Nephron progenitor cell (in vitro differentiated cells): ENCODE data around the gene SLC4A1AP.
A peak's percentile ranks its signal among the peaks of the same experiment; 100 is the strongest.

Experiments
- DNase-seq: peaks from one replicate; pipeline ENCODE4 v3.0.0; 2021
- H3K27ac Mint-ChIP-seq: 2 replicates; pipeline ENCODE4 v1.8.0; 2021; ENCODE audit warnings: mild to moderate bottlenecking, moderate library complexity, mixed read lengths
- H3K27me3 Mint-ChIP-seq: 2 replicates; pipeline ENCODE4 v1.8.0; 2021; ENCODE audit warnings: mild to moderate bottlenecking, low read depth, mixed read lengths; ENCODE audit not compliant: poor library complexity
- H3K36me3 Mint-ChIP-seq: 2 replicates; pipeline ENCODE4 v1.8.0; 2021; ENCODE audit warnings: low read depth, mixed read lengths
- H3K4me1 Mint-ChIP-seq: 2 replicates; pipeline ENCODE4 v1.8.0; 2021; ENCODE audit warnings: mixed read lengths
- H3K4me3 Mint-ChIP-seq: 2 replicates; pipeline ENCODE4 v1.8.0; 2021; ENCODE audit warnings: mild to moderate bottlenecking, moderate library complexity, mixed read lengths
- H3K9me3 Mint-ChIP-seq: 2 replicates; pipeline ENCODE4 v1.8.0; 2021; ENCODE audit warnings: mild to moderate bottlenecking, moderate library complexity, mixed read lengths
- TF ChIP-seq, protein P1 (sequence below): fragments of 200-600 bp; sonication (generic); IDR thresholded peaks from 2 replicates; pipeline ENCODE4 v1.5.0; 2021; ENCODE audit warnings: antibody characterized with exemption

SLC4A1AP gene

DNA sequence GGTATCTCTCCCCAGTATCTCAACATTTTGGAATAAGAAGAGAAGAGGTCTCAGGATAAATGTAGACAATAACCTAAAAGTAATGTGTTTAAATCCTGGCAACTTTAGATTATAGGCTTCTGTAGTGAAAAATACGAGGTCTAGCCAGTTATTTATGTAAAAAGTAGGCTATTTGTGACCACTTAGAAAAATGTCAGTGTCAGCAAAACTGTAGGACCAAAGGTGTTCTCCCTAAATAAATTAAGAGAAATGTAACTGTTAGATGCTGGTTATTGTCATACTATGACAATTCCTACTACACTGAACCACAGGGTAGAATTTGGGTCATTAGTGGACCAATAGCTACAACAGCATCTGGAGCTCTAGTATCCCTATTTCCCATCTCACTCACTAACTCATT, 2.3 kb upstream of the SLC4A1AP start:
- Mint-ChIP-seq H3K4me3 (peak overlapping the region; percentile 99), H3K27me3 (peaks cover 6% of the 10 kb centered on the region), H3K4me1 (peaks cover 39% of the 10 kb centered on the region), H3K36me3 (peaks cover 41% of the 10 kb centered on the region), H3K27ac (no peak overlapping the region), H3K9me3 (no peaks in the 10 kb centered on the region)
- TF ChIP-seq, protein P1, sequence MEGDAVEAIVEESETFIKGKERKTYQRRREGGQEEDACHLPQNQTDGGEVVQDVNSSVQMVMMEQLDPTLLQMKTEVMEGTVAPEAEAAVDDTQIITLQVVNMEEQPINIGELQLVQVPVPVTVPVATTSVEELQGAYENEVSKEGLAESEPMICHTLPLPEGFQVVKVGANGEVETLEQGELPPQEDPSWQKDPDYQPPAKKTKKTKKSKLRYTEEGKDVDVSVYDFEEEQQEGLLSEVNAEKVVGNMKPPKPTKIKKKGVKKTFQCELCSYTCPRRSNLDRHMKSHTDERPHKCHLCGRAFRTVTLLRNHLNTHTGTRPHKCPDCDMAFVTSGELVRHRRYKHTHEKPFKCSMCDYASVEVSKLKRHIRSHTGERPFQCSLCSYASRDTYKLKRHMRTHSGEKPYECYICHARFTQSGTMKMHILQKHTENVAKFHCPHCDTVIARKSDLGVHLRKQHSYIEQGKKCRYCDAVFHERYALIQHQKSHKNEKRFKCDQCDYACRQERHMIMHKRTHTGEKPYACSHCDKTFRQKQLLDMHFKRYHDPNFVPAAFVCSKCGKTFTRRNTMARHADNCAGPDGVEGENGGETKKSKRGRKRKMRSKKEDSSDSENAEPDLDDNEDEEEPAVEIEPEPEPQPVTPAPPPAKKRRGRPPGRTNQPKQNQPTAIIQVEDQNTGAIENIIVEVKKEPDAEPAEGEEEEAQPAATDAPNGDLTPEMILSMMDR: no peak
- no peak for DNase-seq

DNA sequence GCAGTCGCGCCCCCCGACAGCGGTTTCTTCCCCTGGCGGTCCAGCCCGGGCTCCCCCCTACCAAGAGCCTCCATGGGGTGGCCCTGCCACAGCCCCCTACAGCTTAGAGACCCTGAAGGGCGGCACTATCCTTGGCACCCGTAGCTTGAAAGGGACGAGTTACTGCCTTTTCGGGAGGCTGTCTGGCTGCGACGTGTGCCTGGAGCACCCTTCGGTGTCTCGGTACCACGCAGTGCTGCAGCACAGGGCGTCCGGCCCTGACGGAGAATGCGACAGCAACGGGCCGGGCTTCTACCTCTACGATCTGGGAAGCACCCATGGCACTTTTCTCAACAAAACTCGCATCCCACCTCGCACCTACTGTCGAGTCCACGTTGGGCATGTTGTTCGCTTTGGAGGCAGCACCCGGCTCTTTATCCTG, 475 bp downstream of the SLC4A1AP start:
- no peak for DNase-seq
- Mint-ChIP-seq H3K36me3 (peaks cover 53% of the 10 kb centered on the region), H3K9me3 (no peaks in the 10 kb centered on the region), H3K4me1 (peaks cover 39% of the 10 kb centered on the region), H3K27ac (peak overlapping the region; percentile 100), H3K27me3 (peaks cover 6% of the 10 kb centered on the region), H3K4me3 (peak overlapping the region; percentile 99)
- TF ChIP-seq, protein P1: no peak

DNA sequence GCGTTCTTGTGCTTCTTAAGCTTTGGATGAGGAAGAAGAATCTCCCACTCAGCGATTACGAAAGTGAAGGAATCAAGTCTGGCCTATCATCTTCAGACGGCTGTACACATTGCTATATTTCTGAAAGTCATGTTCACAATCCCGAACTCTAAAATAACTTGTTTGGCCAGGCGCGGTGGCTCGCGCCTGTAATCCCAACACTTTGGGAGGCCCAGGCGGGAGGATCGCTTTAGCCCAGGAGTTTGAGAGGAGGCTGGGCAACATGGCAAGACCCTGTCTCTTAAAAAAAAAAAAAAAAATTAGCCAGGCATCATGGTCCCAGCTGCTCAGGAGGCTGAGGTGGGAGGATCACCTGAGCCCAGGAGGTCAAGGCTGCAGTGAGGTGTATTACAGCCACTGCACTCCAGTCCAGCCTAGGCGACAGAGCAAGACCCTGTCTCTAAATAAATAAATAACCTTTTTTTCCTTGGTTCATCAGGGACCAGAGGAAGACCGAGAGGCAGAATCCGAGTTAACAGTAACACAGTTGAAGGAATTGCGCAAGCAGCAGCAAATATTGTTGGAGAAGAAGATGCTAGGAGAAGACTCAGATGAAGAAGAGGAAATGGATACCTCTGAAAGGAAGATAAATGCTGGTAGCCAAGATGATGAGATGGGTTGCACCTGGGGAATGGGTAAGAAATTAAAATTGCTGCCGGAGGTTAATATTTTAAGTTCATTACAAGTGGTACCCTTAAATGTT, 1.1 kb downstream of the SLC4A1AP start:
- TF ChIP-seq, protein P1: no peak
- H3K9me3 Mint-ChIP-seq: no peaks in the 10 kb centered on the region
- peaks cover 50% of the 10 kb centered on the region for H3K36me3 Mint-ChIP-seq
- H3K4me1 Mint-ChIP-seq: peaks cover 39% of the 10 kb centered on the region
- H3K27me3 Mint-ChIP-seq: peaks cover 6% of the 10 kb centered on the region
- no peak overlapping the region for H3K27ac Mint-ChIP-seq
- DNase-seq: no peak
- H3K4me3 Mint-ChIP-seq: peak overlapping the region; percentile 99

DNA sequence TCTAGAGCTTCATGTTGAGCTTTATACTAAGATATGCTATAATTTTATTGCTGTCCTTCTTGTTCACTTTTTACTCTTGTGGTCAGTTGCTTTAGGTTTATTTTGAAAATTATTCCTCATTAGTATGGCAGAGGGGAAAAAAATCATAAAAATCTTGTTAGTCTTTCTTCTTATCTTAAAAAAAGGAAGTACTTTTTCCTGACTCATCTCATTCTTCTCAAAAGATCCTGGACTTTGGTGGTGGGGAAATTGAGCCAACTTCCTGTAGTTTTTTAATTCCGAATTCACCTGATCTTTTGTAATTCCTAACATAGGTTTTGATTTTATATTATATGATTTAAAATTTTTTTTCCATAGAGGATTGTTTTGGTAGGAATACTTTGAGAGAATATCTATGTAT, 3.8 kb downstream of the SLC4A1AP start:
- H3K27ac Mint-ChIP-seq: no peak overlapping the region

DNA sequence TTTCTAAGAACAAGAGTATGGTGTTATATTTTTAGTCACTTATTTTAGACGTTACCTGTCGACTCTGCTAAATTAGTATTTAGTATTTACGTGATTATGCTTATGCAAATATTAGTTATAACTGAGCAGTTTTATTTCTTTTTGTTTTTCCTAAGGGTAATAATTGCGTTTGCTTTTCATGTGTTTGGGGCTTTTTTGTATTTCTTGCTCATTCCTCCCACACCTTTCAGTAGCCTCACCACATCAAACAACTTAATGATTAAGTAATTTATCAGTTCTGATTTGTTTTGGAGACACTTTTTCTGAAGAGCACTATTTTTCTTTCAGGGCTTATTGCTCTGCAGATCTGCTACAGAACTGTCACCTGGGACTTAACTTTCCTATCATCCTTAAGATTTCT, 7.5 kb downstream of the SLC4A1AP start:
- no peaks in the 10 kb centered on the region for H3K9me3 Mint-ChIP-seq
- peaks cover 57% of the 10 kb centered on the region for H3K36me3 Mint-ChIP-seq
- no peak overlapping the region for H3K4me3 Mint-ChIP-seq
- H3K27ac Mint-ChIP-seq: no peak overlapping the region
- TF ChIP-seq, protein P1: no peak
- no peaks in the 10 kb centered on the region for H3K27me3 Mint-ChIP-seq
- no peak for DNase-seq
- no peaks in the 10 kb centered on the region for H3K4me1 Mint-ChIP-seq

More for the DNA sequence above, 3.8 kb downstream of the SLC4A1AP start:
- H3K4me3 Mint-ChIP-seq: no peak overlapping the region
- peaks cover 27% of the 10 kb centered on the region for H3K4me1 Mint-ChIP-seq
- TF ChIP-seq, protein P1: no peak
- DNase-seq: no peak
- H3K36me3 Mint-ChIP-seq: peaks cover 46% of the 10 kb centered on the region
- H3K9me3 Mint-ChIP-seq: no peaks in the 10 kb centered on the region
- H3K27me3 Mint-ChIP-seq: peaks cover 6% of the 10 kb centered on the region
